ENCODE measurements around the gene GRSF1. TPM values are rescaled to one million over a fixed set of nuclear protein-coding genes. Genes with fewer than 3 reads are reported as not detected.
A peak's percentile ranks its signal among the peaks of the same experiment; 100 is the strongest.

The GRSF1 gene
- total and polyA plus RNA-seq, 2 of the 13 experiments (the other 11 are each of a cell fraction or from before 2014, with no cell fraction given), result 66.5 to 103 TPM

DNA sequence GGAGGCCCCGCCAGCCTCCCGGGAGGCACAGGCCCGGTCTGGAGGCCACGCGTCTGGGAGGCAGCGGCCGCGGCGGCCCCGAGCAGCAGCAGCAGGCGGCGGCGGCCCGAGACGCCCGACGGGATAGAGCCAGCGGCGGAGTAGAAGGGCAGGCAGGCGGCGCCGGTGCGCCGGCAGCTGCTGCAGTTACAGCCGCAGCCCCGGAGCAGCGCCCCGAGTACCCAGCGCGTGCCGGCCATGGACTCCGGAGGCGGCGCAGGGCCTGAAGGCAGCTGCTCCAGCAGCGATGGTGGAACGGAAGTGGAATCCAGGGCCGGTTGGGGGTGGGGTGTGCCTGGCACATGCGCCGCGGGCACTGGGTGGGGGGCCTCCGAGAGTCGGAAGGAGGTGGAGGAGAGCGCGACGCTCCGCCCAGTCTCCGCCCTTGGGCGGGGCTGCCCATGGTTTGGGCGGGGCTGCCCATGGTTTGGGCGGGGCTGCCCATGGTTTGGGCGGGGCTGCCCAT is at the start of gene GRSF1 (continued):
- TF ChIP-seq KLF9 (CRISPR knock-in tag; IDR thresholded peaks at IDR 0.05; ENCODE audit: low read depth), result no peak
- TF ChIP-seq, protein P1, sequence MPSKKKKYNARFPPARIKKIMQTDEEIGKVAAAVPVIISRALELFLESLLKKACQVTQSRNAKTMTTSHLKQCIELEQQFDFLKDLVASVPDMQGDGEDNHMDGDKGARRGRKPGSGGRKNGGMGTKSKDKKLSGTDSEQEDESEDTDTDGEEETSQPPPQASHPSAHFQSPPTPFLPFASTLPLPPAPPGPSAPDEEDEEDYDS (CRISPR knock-in tag; IDR thresholded peaks at IDR 0.05), result peak; percentile 81
- TF ChIP-seq SP2 (CRISPR knock-in tag; IDR thresholded peaks at IDR 0.05), result no peak
- TF ChIP-seq ELF1 (CRISPR knock-in tag; IDR thresholded peaks at IDR 0.05), result peak; percentile 73
- peak; percentile 45; the same call in 1 of the 2 replicates for TF ChIP-seq ERF (CRISPR knock-in tag; IDR thresholded peaks at IDR 0.05)
- TF ChIP-seq ZNF563 (CRISPR knock-in tag; IDR thresholded peaks at IDR 0.05), result peak; percentile 42; the same call in 1 of the 2 replicates
- TF ChIP-seq, protein P2, sequence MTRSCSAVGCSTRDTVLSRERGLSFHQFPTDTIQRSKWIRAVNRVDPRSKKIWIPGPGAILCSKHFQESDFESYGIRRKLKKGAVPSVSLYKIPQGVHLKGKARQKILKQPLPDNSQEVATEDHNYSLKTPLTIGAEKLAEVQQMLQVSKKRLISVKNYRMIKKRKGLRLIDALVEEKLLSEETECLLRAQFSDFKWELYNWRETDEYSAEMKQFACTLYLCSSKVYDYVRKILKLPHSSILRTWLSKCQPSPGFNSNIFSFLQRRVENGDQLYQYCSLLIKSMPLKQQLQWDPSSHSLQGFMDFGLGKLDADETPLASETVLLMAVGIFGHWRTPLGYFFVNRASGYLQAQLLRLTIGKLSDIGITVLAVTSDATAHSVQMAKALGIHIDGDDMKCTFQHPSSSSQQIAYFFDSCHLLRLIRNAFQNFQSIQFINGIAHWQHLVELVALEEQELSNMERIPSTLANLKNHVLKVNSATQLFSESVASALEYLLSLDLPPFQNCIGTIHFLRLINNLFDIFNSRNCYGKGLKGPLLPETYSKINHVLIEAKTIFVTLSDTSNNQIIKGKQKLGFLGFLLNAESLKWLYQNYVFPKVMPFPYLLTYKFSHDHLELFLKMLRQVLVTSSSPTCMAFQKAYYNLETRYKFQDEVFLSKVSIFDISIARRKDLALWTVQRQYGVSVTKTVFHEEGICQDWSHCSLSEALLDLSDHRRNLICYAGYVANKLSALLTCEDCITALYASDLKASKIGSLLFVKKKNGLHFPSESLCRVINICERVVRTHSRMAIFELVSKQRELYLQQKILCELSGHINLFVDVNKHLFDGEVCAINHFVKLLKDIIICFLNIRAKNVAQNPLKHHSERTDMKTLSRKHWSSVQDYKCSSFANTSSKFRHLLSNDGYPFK (CRISPR knock-in tag; IDR thresholded peaks at IDR 0.05; ENCODE audit: borderline replicate concordance), result no peak
- peak; percentile 44; the same call in 1 of the 2 replicates for TF ChIP-seq ZSCAN9 (CRISPR knock-in tag; IDR thresholded peaks at IDR 0.05; ENCODE audit: borderline replicate concordance)
- no peak for TF ChIP-seq ZNF577 (CRISPR knock-in tag; IDR thresholded peaks at IDR 0.05; ENCODE audit: borderline replicate concordance, low read depth)
- TF ChIP-seq ATF7-NPFF (CRISPR knock-in tag; IDR thresholded peaks at IDR 0.05; ENCODE audit: low read depth), result peak; percentile 77
- TF ChIP-seq, protein P3, sequence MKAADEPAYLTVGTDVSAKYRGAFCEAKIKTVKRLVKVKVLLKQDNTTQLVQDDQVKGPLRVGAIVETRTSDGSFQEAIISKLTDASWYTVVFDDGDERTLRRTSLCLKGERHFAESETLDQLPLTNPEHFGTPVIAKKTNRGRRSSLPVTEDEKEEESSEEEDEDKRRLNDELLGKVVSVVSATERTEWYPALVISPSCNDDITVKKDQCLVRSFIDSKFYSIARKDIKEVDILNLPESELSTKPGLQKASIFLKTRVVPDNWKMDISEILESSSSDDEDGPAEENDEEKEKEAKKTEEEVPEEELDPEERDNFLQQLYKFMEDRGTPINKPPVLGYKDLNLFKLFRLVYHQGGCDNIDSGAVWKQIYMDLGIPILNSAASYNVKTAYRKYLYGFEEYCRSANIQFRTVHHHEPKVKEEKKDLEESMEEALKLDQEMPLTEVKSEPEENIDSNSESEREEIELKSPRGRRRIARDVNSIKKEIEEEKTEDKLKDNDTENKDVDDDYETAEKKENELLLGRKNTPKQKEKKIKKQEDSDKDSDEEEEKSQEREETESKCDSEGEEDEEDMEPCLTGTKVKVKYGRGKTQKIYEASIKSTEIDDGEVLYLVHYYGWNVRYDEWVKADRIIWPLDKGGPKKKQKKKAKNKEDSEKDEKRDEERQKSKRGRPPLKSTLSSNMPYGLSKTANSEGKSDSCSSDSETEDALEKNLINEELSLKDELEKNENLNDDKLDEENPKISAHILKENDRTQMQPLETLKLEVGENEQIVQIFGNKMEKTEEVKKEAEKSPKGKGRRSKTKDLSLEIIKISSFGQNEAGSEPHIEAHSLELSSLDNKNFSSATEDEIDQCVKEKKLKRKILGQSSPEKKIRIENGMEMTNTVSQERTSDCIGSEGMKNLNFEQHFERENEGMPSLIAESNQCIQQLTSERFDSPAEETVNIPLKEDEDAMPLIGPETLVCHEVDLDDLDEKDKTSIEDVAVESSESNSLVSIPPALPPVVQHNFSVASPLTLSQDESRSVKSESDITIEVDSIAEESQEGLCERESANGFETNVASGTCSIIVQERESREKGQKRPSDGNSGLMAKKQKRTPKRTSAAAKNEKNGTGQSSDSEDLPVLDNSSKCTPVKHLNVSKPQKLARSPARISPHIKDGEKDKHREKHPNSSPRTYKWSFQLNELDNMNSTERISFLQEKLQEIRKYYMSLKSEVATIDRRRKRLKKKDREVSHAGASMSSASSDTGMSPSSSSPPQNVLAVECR (CRISPR knock-in tag; IDR thresholded peaks at IDR 0.05; ENCODE audit: borderline replicate concordance), result peak; percentile 34; the same call in 1 of the 2 replicates
- TF ChIP-seq KLF16 (CRISPR knock-in tag; IDR thresholded peaks at IDR 0.05), result peak in 1 of 2 experiments; percentile 24; a peak in 1 of 4 replicates
- TF ChIP-seq, protein P4, sequence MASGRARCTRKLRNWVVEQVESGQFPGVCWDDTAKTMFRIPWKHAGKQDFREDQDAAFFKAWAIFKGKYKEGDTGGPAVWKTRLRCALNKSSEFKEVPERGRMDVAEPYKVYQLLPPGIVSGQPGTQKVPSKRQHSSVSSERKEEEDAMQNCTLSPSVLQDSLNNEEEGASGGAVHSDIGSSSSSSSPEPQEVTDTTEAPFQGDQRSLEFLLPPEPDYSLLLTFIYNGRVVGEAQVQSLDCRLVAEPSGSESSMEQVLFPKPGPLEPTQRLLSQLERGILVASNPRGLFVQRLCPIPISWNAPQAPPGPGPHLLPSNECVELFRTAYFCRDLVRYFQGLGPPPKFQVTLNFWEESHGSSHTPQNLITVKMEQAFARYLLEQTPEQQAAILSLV (CRISPR knock-in tag; IDR thresholded peaks at IDR 0.05; ENCODE audit: borderline replicate concordance), result peak; percentile 78; the same call in 1 of the 2 replicates
- TF ChIP-seq, protein P5, sequence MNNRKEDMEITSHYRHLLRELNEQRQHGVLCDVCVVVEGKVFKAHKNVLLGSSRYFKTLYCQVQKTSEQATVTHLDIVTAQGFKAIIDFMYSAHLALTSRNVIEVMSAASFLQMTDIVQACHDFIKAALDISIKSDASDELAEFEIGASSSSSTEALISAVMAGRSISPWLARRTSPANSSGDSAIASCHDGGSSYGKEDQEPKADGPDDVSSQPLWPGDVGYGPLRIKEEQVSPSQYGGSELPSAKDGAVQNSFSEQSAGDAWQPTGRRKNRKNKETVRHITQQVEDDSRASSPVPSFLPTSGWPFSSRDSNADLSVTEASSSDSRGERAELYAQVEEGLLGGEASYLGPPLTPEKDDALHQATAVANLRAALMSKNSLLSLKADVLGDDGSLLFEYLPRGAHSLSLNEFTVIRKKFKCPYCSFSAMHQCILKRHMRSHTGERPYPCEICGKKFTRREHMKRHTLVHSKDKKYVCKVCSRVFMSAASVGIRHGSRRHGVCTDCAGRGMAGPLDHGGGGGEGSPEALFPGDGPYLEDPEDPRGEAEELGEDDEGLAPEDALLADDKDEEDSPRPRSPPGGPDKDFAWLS (CRISPR knock-in tag; IDR thresholded peaks at IDR 0.05; ENCODE audit: borderline replicate concordance), result no peak
- TF ChIP-seq, protein P6, sequence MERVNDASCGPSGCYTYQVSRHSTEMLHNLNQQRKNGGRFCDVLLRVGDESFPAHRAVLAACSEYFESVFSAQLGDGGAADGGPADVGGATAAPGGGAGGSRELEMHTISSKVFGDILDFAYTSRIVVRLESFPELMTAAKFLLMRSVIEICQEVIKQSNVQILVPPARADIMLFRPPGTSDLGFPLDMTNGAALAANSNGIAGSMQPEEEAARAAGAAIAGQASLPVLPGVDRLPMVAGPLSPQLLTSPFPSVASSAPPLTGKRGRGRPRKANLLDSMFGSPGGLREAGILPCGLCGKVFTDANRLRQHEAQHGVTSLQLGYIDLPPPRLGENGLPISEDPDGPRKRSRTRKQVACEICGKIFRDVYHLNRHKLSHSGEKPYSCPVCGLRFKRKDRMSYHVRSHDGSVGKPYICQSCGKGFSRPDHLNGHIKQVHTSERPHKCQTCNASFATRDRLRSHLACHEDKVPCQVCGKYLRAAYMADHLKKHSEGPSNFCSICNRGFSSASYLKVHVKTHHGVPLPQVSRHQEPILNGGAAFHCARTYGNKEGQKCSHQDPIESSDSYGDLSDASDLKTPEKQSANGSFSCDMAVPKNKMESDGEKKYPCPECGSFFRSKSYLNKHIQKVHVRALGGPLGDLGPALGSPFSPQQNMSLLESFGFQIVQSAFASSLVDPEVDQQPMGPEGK (CRISPR knock-in tag; IDR thresholded peaks at IDR 0.05), result peak; percentile 63; the same call in 1 of the 2 replicates
- TF ChIP-seq TOPORS (CRISPR knock-in tag; IDR thresholded peaks at IDR 0.05), result 0 out of 2 replicates have a peak, but pooled peaks have one; percentile 37
